HCT116 (cell line): ENCODE results near the gene BEX3. TPM values are rescaled to one million over a fixed set of nuclear protein-coding genes. Genes with fewer than 3 reads are reported as not detected.

Source experiments
- ATAC-seq: fragments of 200-7000 bp; cut with Tn5 transposase; 2 replicates; pipeline ENCODE4 v1.9.1; 2020; ENCODE audit warnings: mild to moderate bottlenecking, moderate library complexity
- BruUV-seq: library from RNA; stranded (reverse); fragments of 400-500 nt; replicated peaks from 2 replicates; lab custom pipeline; 2021; lab: Mats Ljungman, UMichigan
- CTCF ChIA-PET: fragments of 300-600 bp; sonication (Branson Sonifier 250); formaldehyde crosslinking; loops from one replicate; lab custom pipeline; 2021; ENCODE audit warnings: antibody characterized with exemption; lab: Charles Lee
- POLR2A ChIA-PET: fragments of 300-600, 350-600 bp; sonication (Branson Sonifier 250); formaldehyde crosslinking; loops from one replicate; lab custom pipeline; 2021; ENCODE audit warnings: antibody characterized with exemption; lab: Charles Lee
- RAD21 ChIA-PET, 2 experiments: fragments of 300-600 bp; sonication (Branson Sonifier 250); formaldehyde crosslinking; loops; one replicate each; lab custom pipeline; 2023; ENCODE audit warnings: low total read pairs in 2 of 2; ENCODE audit not compliant: uncharacterized antibody in 2 of 2, unreplicated experiment in 2 of 2, low non-redundant PET in 1 of 2; lab: Charles Lee
- DNase-seq: peaks from one replicate; pipeline ENCODE4 v3.0.0-alpha.2; 2010; ENCODE audit warnings: low read depth, low spot score
- H2AFZ ChIP-seq: fragments of 200-600 bp; shearing (Covaris generic), sonication (generic); 2 replicates; pipeline ENCODE4 v1.6.1; 2017; ENCODE audit warnings: low read depth, mixed run types, mixed read lengths, antibody characterized with exemption, low read length; ENCODE audit not compliant: poor library complexity, severe bottlenecking
- H3K27ac ChIP-seq: 2 replicates; pipeline ENCODE4 v1.5.1; 2012; ENCODE audit warnings: low read depth, low read length
- H3K27me3 ChIP-seq: fragments of 200-600 bp; sonication (generic); 2 replicates; pipeline ENCODE4 v1.6.1; 2016; ENCODE audit warnings: mixed run types, low read length, mixed read lengths; ENCODE audit not compliant: insufficient read depth
- H3K36me3 ChIP-seq, 2 experiments: fragments of 200-500 bp in 1 of 2; fragments of 200-600 bp in 1 of 2; sonication (Bioruptor generic) in 1 of 2; sonication (generic) in 1 of 2; 2 replicates each; pipeline versions ENCODE4 v1.5.1 to v1.6.1; 2014 to 2016; ENCODE audit warnings: low read length in 2 of 2, inconsistent platforms in 1 of 2, mixed read lengths in 1 of 2, mixed run types in 1 of 2; ENCODE audit not compliant: insufficient read depth in 2 of 2, control insufficient read depth in 1 of 2
- H3K4me1 ChIP-seq, 2 experiments: fragments of 200-600 bp in 1 of 2; sonication (generic) in 1 of 2; 2 replicates each; pipeline versions ENCODE4 v1.5.1 to v1.6.1; 2012 to 2017; ENCODE audit warnings: low read length in 2 of 2, inconsistent platforms in 1 of 2, mild to moderate bottlenecking in 1 of 2, mixed read lengths in 1 of 2, mixed run types in 1 of 2, moderate library complexity in 1 of 2; ENCODE audit not compliant: insufficient read depth in 2 of 2, control insufficient read depth in 1 of 2
- H3K4me2 ChIP-seq: fragments of 200-600 bp; sonication (generic); 2 replicates; pipeline ENCODE4 v1.6.1; 2017; ENCODE audit warnings: mixed run types, low read length, mixed read lengths
- H3K4me3 ChIP-seq, 2 experiments: fragments of 200-600 bp in 1 of 2; sonication (generic) in 1 of 2; replicated peaks in 1 of 2; 2 replicates each; pipeline ENCODE4 v1.5.1; 2011 to 2016; ENCODE audit warnings: low read length in 2 of 2, control low read depth in 1 of 2, low read depth in 1 of 2, mild to moderate bottlenecking in 1 of 2, mixed read lengths in 1 of 2, mixed run types in 1 of 2
- H3K79me2 ChIP-seq: fragments of 200-600 bp; sonication (generic); 2 replicates; pipeline ENCODE4 v1.6.1; 2017; ENCODE audit warnings: mild to moderate bottlenecking, mixed run types, low read length, moderate library complexity, mixed read lengths; ENCODE audit not compliant: insufficient read depth
- H3K9ac ChIP-seq: fragments of 200-600 bp; sonication (generic); 2 replicates; pipeline ENCODE4 v1.6.1; 2016; ENCODE audit warnings: low read length, mixed read lengths
- H3K9me2 ChIP-seq: fragments of 200-600 bp; sonication (generic), shearing (Covaris generic); 2 replicates; pipeline ENCODE4 v1.6.1; 2017; ENCODE audit warnings: mixed run types, mild to moderate bottlenecking, moderate library complexity; ENCODE audit not compliant: insufficient read depth
- H3K9me3 ChIP-seq, 2 experiments: fragments of 200-500 bp in 1 of 2; fragments of 200-600 bp in 1 of 2; sonication (Bioruptor generic) in 1 of 2; sonication (generic) in 1 of 2; 2 replicates each; pipeline ENCODE4 v1.6.1; 2014 to 2017; ENCODE audit warnings: low read length in 2 of 2, mixed read lengths in 2 of 2, inconsistent platforms in 1 of 2, low read depth in 1 of 2, mild to moderate bottlenecking in 1 of 2, mixed run types in 1 of 2, moderate library complexity in 1 of 2; ENCODE audit not compliant: control insufficient read depth in 1 of 2, insufficient read depth in 1 of 2
- H4K20me1 ChIP-seq: fragments of 200-600 bp; sonication (generic), shearing (Covaris generic); 2 replicates; pipeline ENCODE4 v1.6.1; 2017; ENCODE audit warnings: mixed run types, mild to moderate bottlenecking, moderate library complexity; ENCODE audit not compliant: insufficient read depth
- ATF3 ChIP-seq: IDR thresholded peaks from 2 replicates; pipeline ENCODE4 v1.6.1; 2012
- CBX3 ChIP-seq: IDR thresholded peaks from 2 replicates; pipeline ENCODE4 v1.6.1; 2012; ENCODE audit warnings: low read depth
- CEBPB ChIP-seq: IDR thresholded peaks from 2 replicates; pipeline ENCODE4 v1.6.1; 2012; ENCODE audit warnings: low read depth
- EGR1 ChIP-seq: IDR thresholded peaks from 2 replicates; pipeline ENCODE4 v1.6.1; 2012; ENCODE audit warnings: low read depth
- ELF1 ChIP-seq: IDR thresholded peaks from 2 replicates; pipeline ENCODE4 v1.6.1; 2012; ENCODE audit warnings: low read depth, borderline replicate concordance
- EZH2 ChIP-seq: fragments of 200-600 bp; sonication (generic); IDR thresholded peaks from 2 replicates; pipeline ENCODE4 v1.6.1; 2017; ENCODE audit warnings: antibody characterized with exemption, mixed run types
- EZH2phosphoT487 ChIP-seq: fragments of 200-600 bp; IDR thresholded peaks from 2 replicates; pipeline ENCODE4 v1.6.1; 2018; ENCODE audit warnings: antibody characterized with exemption, borderline replicate concordance
- JUND ChIP-seq: IDR thresholded peaks from 2 replicates; pipeline ENCODE4 v1.6.1; 2012
- POLR2A ChIP-seq: IDR thresholded peaks from 2 replicates; pipeline ENCODE4 v1.7.0; 2011; ENCODE audit warnings: borderline replicate concordance; ENCODE audit not compliant: insufficient read depth, insufficient read length; ENCODE audit errors: extremely low read depth
- POLR2AphosphoS5 ChIP-seq: IDR thresholded peaks from 2 replicates; pipeline ENCODE4 v1.6.1; 2011; ENCODE audit warnings: mild to moderate bottlenecking, low read depth, low read length, moderate library complexity
- SP1 ChIP-seq: IDR thresholded peaks from 2 replicates; pipeline ENCODE4 v1.6.1; 2012; ENCODE audit warnings: low read depth
- SRF ChIP-seq: IDR thresholded peaks from 2 replicates; pipeline ENCODE4 v1.6.1; 2012; ENCODE audit warnings: low read depth
- TCF7L2 ChIP-seq: IDR thresholded peaks from 2 replicates; pipeline ENCODE4 v1.7.0; 2011; ENCODE audit warnings: borderline replicate concordance, inconsistent platforms; ENCODE audit not compliant: insufficient read depth, insufficient read length; ENCODE audit errors: extremely low read depth
- YY1 ChIP-seq: IDR thresholded peaks from 2 replicates; pipeline ENCODE4 v1.6.1; 2011; ENCODE audit warnings: low read length, low read depth, moderate library complexity, mild to moderate bottlenecking; ENCODE audit not compliant: insufficient replicate concordance; ENCODE audit errors: extremely low read depth
- ZFX ChIP-seq: fragments of 450-650 bp; IDR thresholded peaks from 2 replicates; pipeline ENCODE4 v1.6.1; 2017
- ZNF274 ChIP-seq: fragments of 200-500 bp; sonication (Bioruptor generic); IDR thresholded peaks from 2 replicates; pipeline ENCODE4 v1.6.1; 2014; ENCODE audit warnings: mild to moderate bottlenecking, low read depth, low read length, inconsistent platforms
- intact Hi-C: fragments of 100-400 bp; cut with micrococcal nuclease; formaldehyde crosslinking; loops from 2 replicates; pipeline ENCODE4 v1.10.0; 2022
- total RNA-seq: library from RNA; stranded (reverse); gene quantifications from one replicate; pipeline ENCODE4 v1.2.1, GENCODE V29; 2021; ENCODE audit not compliant: unreplicated experiment
- TF ChIP-seq, protein P1 (sequence below), 3 experiments: fragments of 200-600 bp in 1 of 3; sonication (generic) in 1 of 3; IDR thresholded peaks in 2 of 3; conservative IDR thresholded peaks in 1 of 3; 2 replicates each; pipeline ENCODE4 v1.5.1; 2012 to 2017; ENCODE audit warnings: low read depth in 2 of 3, low read length in 2 of 3, antibody characterized with exemption in 1 of 3, borderline replicate concordance in 1 of 3, control low read depth in 1 of 3, mild to moderate bottlenecking in 1 of 3, mixed read lengths in 1 of 3, mixed run types in 1 of 3, moderate library complexity in 1 of 3; ENCODE audit not compliant: insufficient read depth in 1 of 3
- TF ChIP-seq, protein P2 (sequence below): IDR thresholded peaks from 2 replicates; pipeline ENCODE4 v1.6.1; 2011; ENCODE audit warnings: mild to moderate bottlenecking, low read length, moderate library complexity; ENCODE audit not compliant: insufficient replicate concordance; ENCODE audit errors: extremely low read depth
- TF ChIP-seq, protein P3 (sequence below): IDR thresholded peaks from 2 replicates; pipeline ENCODE4 v1.6.1; 2012; ENCODE audit warnings: low read depth

BEX3 gene
- total RNA-seq, 1 experiment from 2014 or later: 86.2 TPM

DNA sequence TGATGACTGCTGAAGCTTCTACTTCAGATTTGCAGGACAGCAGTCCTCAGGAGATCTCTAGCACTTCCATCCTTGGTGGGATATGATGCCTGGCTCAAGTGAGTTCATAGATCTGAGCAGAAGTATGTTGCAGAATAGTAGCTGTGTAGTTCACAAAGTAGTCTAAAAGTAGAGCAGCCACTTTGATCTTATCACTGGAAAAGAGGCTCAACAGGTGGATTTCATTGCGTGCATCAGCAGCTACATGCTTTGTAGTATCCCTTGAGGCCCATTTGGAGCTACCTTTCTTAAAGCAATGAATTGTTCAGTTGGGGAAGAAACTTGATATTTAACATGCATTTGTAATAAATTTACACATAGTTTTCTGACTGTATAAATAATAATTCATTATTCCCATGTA, 29.9 kb downstream of the BEX3 start:
- Histone ChIP-seq H3K36me3 (no peaks in the 10 kb centered on the region; a peak in 1 of 4 replicates), H3K27me3 (no peaks in the 10 kb centered on the region), H3K79me2 (no peaks in the 10 kb centered on the region), H4K20me1 (no peaks in the 10 kb centered on the region), H3K4me3 (no peak overlapping the region), H3K4me1 (peaks cover 3 to 12% of the 10 kb centered on the region in 2 experiments; a peak in 3 of 4 replicates), H3K9me3 (no peaks in the 10 kb centered on the region), H3K9ac (no peak overlapping the region), H3K27ac (no peak overlapping the region), H3K9me2 (no peaks in the 10 kb centered on the region), H2AFZ (no peak overlapping the region), H3K4me2 (0 out of 2 replicates have a peak overlapping the region, but pooled peaks have one; percentile 75)
- intact Hi-C loops: no loop called here
- no TSS peak for BruUV-seq
- no peak for TF ChIP-seq EZH2
- no peak for TF ChIP-seq TCF7L2
- no peak for TF ChIP-seq SRF
- TF ChIP-seq JUND: no peak
- no peak for TF ChIP-seq CEBPB
- TF ChIP-seq, protein P1, sequence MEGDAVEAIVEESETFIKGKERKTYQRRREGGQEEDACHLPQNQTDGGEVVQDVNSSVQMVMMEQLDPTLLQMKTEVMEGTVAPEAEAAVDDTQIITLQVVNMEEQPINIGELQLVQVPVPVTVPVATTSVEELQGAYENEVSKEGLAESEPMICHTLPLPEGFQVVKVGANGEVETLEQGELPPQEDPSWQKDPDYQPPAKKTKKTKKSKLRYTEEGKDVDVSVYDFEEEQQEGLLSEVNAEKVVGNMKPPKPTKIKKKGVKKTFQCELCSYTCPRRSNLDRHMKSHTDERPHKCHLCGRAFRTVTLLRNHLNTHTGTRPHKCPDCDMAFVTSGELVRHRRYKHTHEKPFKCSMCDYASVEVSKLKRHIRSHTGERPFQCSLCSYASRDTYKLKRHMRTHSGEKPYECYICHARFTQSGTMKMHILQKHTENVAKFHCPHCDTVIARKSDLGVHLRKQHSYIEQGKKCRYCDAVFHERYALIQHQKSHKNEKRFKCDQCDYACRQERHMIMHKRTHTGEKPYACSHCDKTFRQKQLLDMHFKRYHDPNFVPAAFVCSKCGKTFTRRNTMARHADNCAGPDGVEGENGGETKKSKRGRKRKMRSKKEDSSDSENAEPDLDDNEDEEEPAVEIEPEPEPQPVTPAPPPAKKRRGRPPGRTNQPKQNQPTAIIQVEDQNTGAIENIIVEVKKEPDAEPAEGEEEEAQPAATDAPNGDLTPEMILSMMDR (IDR thresholded peaks at IDR 0.05 in 2 of 3, conservative IDR thresholded peaks at IDR 0.05 in 1 of 3; ENCODE audit: borderline replicate concordance in 1 of 3, insufficient read depth in 1 of 3, low read depth in 2 of 3, low read length in 2 of 3): no peak
- TF ChIP-seq ELF1: no peak
- no peak for TF ChIP-seq EZH2phosphoT487
- TF ChIP-seq POLR2AphosphoS5: no peak
- TF ChIP-seq SP1: no peak
- TF ChIP-seq, protein P2, sequence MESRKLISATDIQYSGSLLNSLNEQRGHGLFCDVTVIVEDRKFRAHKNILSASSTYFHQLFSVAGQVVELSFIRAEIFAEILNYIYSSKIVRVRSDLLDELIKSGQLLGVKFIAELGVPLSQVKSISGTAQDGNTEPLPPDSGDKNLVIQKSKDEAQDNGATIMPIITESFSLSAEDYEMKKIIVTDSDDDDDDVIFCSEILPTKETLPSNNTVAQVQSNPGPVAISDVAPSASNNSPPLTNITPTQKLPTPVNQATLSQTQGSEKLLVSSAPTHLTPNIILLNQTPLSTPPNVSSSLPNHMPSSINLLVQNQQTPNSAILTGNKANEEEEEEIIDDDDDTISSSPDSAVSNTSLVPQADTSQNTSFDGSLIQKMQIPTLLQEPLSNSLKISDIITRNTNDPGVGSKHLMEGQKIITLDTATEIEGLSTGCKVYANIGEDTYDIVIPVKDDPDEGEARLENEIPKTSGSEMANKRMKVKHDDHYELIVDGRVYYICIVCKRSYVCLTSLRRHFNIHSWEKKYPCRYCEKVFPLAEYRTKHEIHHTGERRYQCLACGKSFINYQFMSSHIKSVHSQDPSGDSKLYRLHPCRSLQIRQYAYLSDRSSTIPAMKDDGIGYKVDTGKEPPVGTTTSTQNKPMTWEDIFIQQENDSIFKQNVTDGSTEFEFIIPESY: no peak
- TF ChIP-seq ZFX: no peak
- TF ChIP-seq ATF3: no peak
- no peak for TF ChIP-seq YY1
- TF ChIP-seq EGR1: no peak
- TF ChIP-seq, protein P3, sequence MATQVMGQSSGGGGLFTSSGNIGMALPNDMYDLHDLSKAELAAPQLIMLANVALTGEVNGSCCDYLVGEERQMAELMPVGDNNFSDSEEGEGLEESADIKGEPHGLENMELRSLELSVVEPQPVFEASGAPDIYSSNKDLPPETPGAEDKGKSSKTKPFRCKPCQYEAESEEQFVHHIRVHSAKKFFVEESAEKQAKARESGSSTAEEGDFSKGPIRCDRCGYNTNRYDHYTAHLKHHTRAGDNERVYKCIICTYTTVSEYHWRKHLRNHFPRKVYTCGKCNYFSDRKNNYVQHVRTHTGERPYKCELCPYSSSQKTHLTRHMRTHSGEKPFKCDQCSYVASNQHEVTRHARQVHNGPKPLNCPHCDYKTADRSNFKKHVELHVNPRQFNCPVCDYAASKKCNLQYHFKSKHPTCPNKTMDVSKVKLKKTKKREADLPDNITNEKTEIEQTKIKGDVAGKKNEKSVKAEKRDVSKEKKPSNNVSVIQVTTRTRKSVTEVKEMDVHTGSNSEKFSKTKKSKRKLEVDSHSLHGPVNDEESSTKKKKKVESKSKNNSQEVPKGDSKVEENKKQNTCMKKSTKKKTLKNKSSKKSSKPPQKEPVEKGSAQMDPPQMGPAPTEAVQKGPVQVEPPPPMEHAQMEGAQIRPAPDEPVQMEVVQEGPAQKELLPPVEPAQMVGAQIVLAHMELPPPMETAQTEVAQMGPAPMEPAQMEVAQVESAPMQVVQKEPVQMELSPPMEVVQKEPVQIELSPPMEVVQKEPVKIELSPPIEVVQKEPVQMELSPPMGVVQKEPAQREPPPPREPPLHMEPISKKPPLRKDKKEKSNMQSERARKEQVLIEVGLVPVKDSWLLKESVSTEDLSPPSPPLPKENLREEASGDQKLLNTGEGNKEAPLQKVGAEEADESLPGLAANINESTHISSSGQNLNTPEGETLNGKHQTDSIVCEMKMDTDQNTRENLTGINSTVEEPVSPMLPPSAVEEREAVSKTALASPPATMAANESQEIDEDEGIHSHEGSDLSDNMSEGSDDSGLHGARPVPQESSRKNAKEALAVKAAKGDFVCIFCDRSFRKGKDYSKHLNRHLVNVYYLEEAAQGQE: no peak
- no peak for TF ChIP-seq ZNF274
- TF ChIP-seq POLR2A: no peak
- TF ChIP-seq CBX3: no peak
- RAD21 ChIA-PET: no interaction called here
- ATAC-seq: no peak
- POLR2A ChIA-PET: no interaction called here
- CTCF ChIA-PET: no interaction called here
- DNase-seq: no peak
